Stomach (tissue), 9 donors: ENCODE results near the gene LRP1. TPM values are rescaled to one million over a fixed set of nuclear protein-coding genes. Genes with fewer than 3 reads are reported as not detected.

Experiments used
- DNase-seq, 2 donors: peaks; one replicate each; pipeline versions ENCODE4 v3.0.0 to v3.0.0-alpha.2; 2013 to 2019
- H3K27ac ChIP-seq, 5 donors: fragments of 200-600 bp in 4 of 5; sonication (generic) in 4 of 5; one replicate each; pipeline ENCODE4 v1.5.1; 2013 to 2019; ENCODE audit warnings: mild to moderate bottlenecking in 1 of 5, moderate library complexity in 1 of 5
- H3K27me3 ChIP-seq, 3 donors: fragments of 200-600 bp; sonication (generic); one replicate each; pipeline ENCODE4 v1.5.1; 2017 to 2019; ENCODE audit warnings: mixed run types in 1 of 3
- H3K36me3 ChIP-seq, 4 donors: fragments of 200-600 bp; sonication (generic); 1 replicate in 3 of 4; 2 replicates in 1 of 4; pipeline ENCODE4 v1.5.1; 2016 to 2019
- H3K4me1 ChIP-seq, 4 donors: fragments of 200-600 bp; sonication (generic); one replicate each; pipeline ENCODE4 v1.5.1; 2016 to 2019
- H3K4me3 ChIP-seq, 4 donors: fragments of 200-600 bp; sonication (generic) in 3 of 4; one replicate each; pipeline ENCODE4 v1.5.1; 2016 to 2019; ENCODE audit warnings: mild to moderate bottlenecking in 1 of 4
- H3K9me3 ChIP-seq, 4 donors: fragments of 200-600 bp; sonication (generic); one replicate each; pipeline ENCODE4 v1.5.1; 2016 to 2019
- EP300 ChIP-seq: sonication (generic); formaldehyde crosslinking; IDR thresholded peaks from one replicate; pipeline ENCODE4 v1.6.1; 2017; ENCODE audit warnings: antibody characterized with exemption
- POLR2A ChIP-seq, 4 donors: fragments of 450-650 bp; IDR thresholded peaks; one replicate each; pipeline ENCODE4 v1.6.1; 2016; ENCODE audit warnings: antibody characterized with exemption in 4 of 4, control low read depth in 2 of 4, mild to moderate bottlenecking in 1 of 4, moderate library complexity in 1 of 4
- POLR2AphosphoS5 ChIP-seq, 3 donors: sonication (generic); formaldehyde crosslinking; IDR thresholded peaks; one replicate each; pipeline ENCODE4 v1.6.1; 2016; ENCODE audit warnings: antibody characterized with exemption in 3 of 3
- WGBS, 5 donors: extraction: QIAGEN DNeasy Blood & Tissue Kit in 3 of 5; methylation state at CpG; one replicate each; pipeline versions ENCODE4 v1.1.5 to v1.1.7; 2013 to 2018; 5-methylcytosine and 5-hydroxymethylcytosine counted together
- intact Hi-C: fragments of 100-400 bp; cut with DNase I; formaldehyde crosslinking; loops from one replicate; pipeline ENCODE4 v1.15.1; 2023; ENCODE audit warnings: low total_unique reads
- polyA plus RNA-seq, 3 donors: library from polyadenylated mRNA; stranded (reverse); fragments of 200-250 nt; gene quantifications; one replicate each; pipeline ENCODE4 v1.2.3, GENCODE V29; 2013
- total RNA-seq, 5 donors: library from RNA; depleted of rRNA; stranded (reverse); fragments of >200 nt; gene quantifications; one replicate each; pipeline versions ENCODE4 v1.1.0 to v1.2.3, GENCODE V29; 2014 to 2016
- TF ChIP-seq, protein P1 (sequence below), 7 experiments: fragments of 450-650 bp in 4 of 7; fragments of 200-600 bp in 3 of 7; sonication (generic) in 3 of 7; IDR thresholded peaks; one replicate each; pipeline ENCODE4 v1.5.1; 2016 to 2019; ENCODE audit warnings: antibody characterized with exemption in 7 of 7, control low read depth in 2 of 7, mild to moderate bottlenecking in 1 of 7
- donor health status: healthy with polysubstance abuse.
- donor health status: Bipolar disorder and iron deficiency.
- donor health status: healthy.

The LRP1 gene
- total and polyA plus RNA-seq, 8 donors = 13.5 to 510 (median 100) TPM

DNA sequence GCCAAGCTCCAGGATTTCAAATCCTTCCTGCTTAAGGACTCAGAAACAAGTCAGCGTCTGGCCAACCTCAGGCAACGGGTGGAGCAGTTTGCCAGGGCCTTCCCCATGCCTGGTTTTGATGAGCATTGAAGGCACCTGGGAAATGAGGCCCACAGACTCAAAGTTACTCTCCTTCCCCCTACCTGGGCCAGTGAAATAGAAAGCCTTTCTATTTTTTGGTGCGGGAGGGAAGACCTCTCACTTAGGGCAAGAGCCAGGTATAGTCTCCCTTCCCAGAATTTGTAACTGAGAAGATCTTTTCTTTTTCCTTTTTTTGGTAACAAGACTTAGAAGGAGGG, 105.9 kb downstream of the LRP1 start:
- H3K4me1 ChIP-seq = peaks cover 28 to 80% (median 67%) of the 10 kb centered on the region in 4 donors
- DNase-seq = no peak
- WGBS, 5 donors = 78 to 92% (median 82%) methylated on average over 3 of the region's 3 CpGs
- H3K36me3 ChIP-seq = peaks cover 34 to 44% (median 36%) of the 10 kb centered on the region in 4 donors
- no peak overlapping the region for H3K4me3 ChIP-seq
- H3K27ac ChIP-seq = peak overlapping the region in 2 of 5 donors; percentile 40 to 54
- H3K27me3 ChIP-seq = peaks cover 0 to 44% (median 28%) of the 10 kb centered on the region in 3 donors
- intact Hi-C loops = no loop called here
- no peaks in the 10 kb centered on the region for H3K9me3 ChIP-seq
- TF ChIP-seq EP300 = no peak
- no peak for TF ChIP-seq POLR2AphosphoS5 (IDR thresholded peaks at IDR 0.05)
- no peak for TF ChIP-seq POLR2A (IDR thresholded peaks at IDR 0.05)
- TF ChIP-seq, protein P1, sequence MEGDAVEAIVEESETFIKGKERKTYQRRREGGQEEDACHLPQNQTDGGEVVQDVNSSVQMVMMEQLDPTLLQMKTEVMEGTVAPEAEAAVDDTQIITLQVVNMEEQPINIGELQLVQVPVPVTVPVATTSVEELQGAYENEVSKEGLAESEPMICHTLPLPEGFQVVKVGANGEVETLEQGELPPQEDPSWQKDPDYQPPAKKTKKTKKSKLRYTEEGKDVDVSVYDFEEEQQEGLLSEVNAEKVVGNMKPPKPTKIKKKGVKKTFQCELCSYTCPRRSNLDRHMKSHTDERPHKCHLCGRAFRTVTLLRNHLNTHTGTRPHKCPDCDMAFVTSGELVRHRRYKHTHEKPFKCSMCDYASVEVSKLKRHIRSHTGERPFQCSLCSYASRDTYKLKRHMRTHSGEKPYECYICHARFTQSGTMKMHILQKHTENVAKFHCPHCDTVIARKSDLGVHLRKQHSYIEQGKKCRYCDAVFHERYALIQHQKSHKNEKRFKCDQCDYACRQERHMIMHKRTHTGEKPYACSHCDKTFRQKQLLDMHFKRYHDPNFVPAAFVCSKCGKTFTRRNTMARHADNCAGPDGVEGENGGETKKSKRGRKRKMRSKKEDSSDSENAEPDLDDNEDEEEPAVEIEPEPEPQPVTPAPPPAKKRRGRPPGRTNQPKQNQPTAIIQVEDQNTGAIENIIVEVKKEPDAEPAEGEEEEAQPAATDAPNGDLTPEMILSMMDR (IDR thresholded peaks at IDR 0.05) = no peak

DNA sequence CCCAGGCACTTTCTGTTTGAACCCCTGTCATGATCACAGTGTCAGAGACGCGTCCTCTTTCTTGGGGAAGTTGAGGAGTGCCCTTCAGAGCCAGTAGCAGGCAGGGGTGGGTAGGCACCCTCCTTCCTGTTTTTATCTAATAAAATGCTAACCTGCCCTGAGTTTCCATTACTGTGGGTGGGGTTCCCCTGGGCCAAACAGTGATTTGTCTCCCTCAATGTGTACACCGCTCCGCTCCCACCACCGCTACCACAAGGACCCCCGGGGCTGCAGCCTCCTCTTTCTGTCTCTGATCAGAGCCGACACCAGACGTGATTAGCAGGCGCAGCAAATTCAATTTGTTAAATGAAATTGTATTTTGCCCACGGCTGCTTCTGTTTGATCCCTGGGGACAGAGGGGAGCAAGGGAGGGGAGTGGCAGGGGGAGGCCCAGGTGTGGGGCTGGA, 106.3 kb downstream of the LRP1 start:
- H3K27me3 ChIP-seq = peaks cover 0 to 48% (median 30%) of the 10 kb centered on the region in 3 donors
- TF ChIP-seq POLR2AphosphoS5 (IDR thresholded peaks at IDR 0.05) (no peak), EP300 (no peak), POLR2A (IDR thresholded peaks at IDR 0.05) (no peak)
- TF ChIP-seq, protein P1 (IDR thresholded peaks at IDR 0.05) = no peak
- 49 to 74% (median 67%) methylated on average over 10 of the region's 10 CpGs for WGBS, 5 donors

DNA sequence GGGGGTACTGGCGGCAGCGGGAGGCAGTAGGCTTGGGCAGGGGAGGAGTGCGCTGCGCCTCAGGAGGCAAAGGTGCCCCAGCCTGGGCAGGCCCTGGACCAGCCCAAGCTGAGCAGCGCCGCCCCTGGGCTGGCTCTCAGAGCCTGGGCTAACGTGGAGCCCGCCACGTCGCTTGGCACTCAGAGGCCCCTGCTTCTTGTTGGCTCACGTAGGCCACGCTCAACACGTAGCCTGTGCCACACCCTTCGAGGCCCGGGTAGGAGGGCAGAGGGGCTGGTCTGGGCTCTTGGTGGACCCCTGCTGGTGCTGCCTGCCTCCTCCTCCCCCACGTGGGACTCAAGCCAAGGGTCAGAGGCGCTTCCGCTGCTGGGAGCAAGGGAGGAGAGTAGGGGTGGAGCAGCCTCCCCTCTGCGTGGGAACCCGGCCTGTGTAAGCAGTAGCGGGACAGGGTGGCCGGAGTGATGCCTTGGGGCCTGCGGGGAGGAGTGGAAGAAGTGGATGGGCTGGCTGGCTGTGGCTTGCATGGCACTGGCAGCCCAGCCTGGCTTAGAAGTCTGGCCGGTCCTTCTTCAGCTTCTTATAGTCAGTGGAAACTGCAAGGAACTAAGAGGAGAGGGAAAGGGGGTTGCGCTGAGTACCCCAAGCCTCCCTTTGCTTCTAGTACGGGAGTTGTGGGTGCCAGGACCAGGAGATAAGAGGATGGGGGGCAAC, 106.9 kb downstream of the LRP1 start:
- peak; percentile 77 to 94 for DNase-seq
- peaks cover 0 to 53% (median 36%) of the 10 kb centered on the region in 3 donors for H3K27me3 ChIP-seq
- no peaks in the 10 kb centered on the region for H3K9me3 ChIP-seq
- H3K4me1 ChIP-seq = peaks cover 27 to 82% (median 69%) of the 10 kb centered on the region in 4 donors
- 27 to 58% (median 50%) methylated on average over 14 to 26 of the region's 26 CpGs for WGBS, 5 donors
- H3K27ac ChIP-seq = peak overlapping the region in 4 of 5 donors; percentile 23 to 54 (median 34)
- intact Hi-C loops = no loop called here
- no peak overlapping the region for H3K4me3 ChIP-seq
- TF ChIP-seq POLR2A (IDR thresholded peaks at IDR 0.05) = no peak
- TF ChIP-seq POLR2AphosphoS5 (IDR thresholded peaks at IDR 0.05) = no peak
- no peak for TF ChIP-seq EP300
- TF ChIP-seq, protein P1 (IDR thresholded peaks at IDR 0.05) = no peak
- peaks cover 34 to 44% (median 36%) of the 10 kb centered on the region in 4 donors for H3K36me3 ChIP-seq

More for the DNA sequence above, 106.3 kb downstream of the LRP1 start:
- Histone ChIP-seq H3K36me3 (peaks cover 34 to 44% (median 36%) of the 10 kb centered on the region in 4 donors), H3K4me3 (no peak overlapping the region), H3K9me3 (no peaks in the 10 kb centered on the region), H3K4me1 (peaks cover 26 to 82% (median 68%) of the 10 kb centered on the region in 4 donors), H3K27ac (peak overlapping the region in 3 of 5 donors; percentile 23 to 54 (median 40))
- intact Hi-C loops = no loop called here
- DNase-seq = no peak

DNA sequence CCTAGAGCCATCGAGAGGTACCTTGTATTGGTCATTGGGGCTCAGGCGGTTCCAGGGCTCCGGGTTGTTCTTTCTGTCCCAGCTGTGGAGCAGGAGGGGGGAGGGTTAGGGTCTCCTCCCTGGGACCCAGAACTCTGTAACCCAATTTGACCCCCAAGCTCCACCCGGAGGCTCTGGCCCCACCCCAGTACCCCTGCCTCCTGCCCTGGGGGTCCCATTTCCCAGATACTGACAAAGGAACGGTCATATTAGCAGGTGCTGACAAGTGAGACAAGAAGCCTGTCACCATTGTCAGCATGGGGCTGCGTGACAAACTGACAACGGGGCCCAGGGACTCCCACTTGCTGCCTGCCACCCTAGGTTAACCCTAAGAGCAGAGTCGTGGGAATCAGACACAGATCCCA, 107.4 kb downstream of the LRP1 start:
- intact Hi-C loops = no loop called here
- TF ChIP-seq, protein P1 (IDR thresholded peaks at IDR 0.05) = no peak
- TF ChIP-seq POLR2AphosphoS5 (IDR thresholded peaks at IDR 0.05) (no peak), EP300 (no peak), POLR2A (IDR thresholded peaks at IDR 0.05) (no peak)
- H3K27ac ChIP-seq = peak overlapping the region in 4 of 5 donors; percentile 23 to 54 (median 34)
- WGBS, 5 donors = 51 to 70% (median 61%) methylated on average over 8 of the region's 8 CpGs
- peaks cover 0 to 59% (median 41%) of the 10 kb centered on the region in 3 donors for H3K27me3 ChIP-seq
- DNase-seq = no peak
- no peaks in the 10 kb centered on the region for H3K9me3 ChIP-seq
- H3K36me3 ChIP-seq = peaks cover 34 to 44% (median 36%) of the 10 kb centered on the region in 4 donors
- H3K4me1 ChIP-seq = peaks cover 27 to 82% (median 69%) of the 10 kb centered on the region in 4 donors
- H3K4me3 ChIP-seq = peak overlapping the region in 1 of 4 donors; percentile 2
